Esophagus squamous epithelium (tissue), 5 donors: ENCODE data around the gene CNP. TPM values are rescaled to one million over a fixed set of nuclear protein-coding genes. Genes with fewer than 3 reads are reported as not detected.

Experiments
- DNase-seq: peaks from one replicate; lab custom pipeline; 2025; lab: John Stamatoyannopoulos, UW
- H3K27ac ChIP-seq, 4 donors: fragments of 200-600 bp; sonication (generic); one replicate each; pipeline ENCODE4 v1.5.1; 2016 to 2019; ENCODE audit warnings: mild to moderate bottlenecking in 1 of 4
- H3K27me3 ChIP-seq, 4 donors: fragments of 200-600 bp; sonication (generic); 1 replicate in 3 of 4; 2 replicates in 1 of 4; pipeline versions ENCODE4 v1.5.1 to v1.6.0; 2017 to 2021; ENCODE audit warnings: antibody characterized with exemption in 1 of 4
- H3K36me3 ChIP-seq, 3 donors: fragments of 200-600 bp; sonication (generic); one replicate each; pipeline ENCODE4 v1.5.1; 2016 to 2019
- H3K4me1 ChIP-seq, 3 donors: fragments of 200-600 bp; sonication (generic); one replicate each; pipeline ENCODE4 v1.5.1; 2017 to 2019
- H3K4me3 ChIP-seq, 4 donors: fragments of 200-600 bp; sonication (generic); 1 replicate in 3 of 4; 2 replicates in 1 of 4; pipeline ENCODE4 v1.5.1; 2016 to 2019; ENCODE audit warnings: mild to moderate bottlenecking in 2 of 4, moderate library complexity in 1 of 4
- H3K9me3 ChIP-seq, 3 donors: fragments of 200-600 bp; sonication (generic); one replicate each; pipeline ENCODE4 v1.5.1; 2016 to 2019
- POLR2A ChIP-seq, 4 donors: fragments of 450-650 bp; IDR thresholded peaks; one replicate each; pipeline ENCODE4 v1.6.1; 2017; ENCODE audit warnings: antibody characterized with exemption in 4 of 4, mild to moderate bottlenecking in 4 of 4, moderate library complexity in 3 of 4
- WGBS, 2 donors: methylation state at CpG; one replicate each; pipeline ENCODE4 v1.1.5; 2018; 5-methylcytosine and 5-hydroxymethylcytosine counted together
- intact Hi-C: fragments of 100-400 bp; cut with DNase I; formaldehyde crosslinking; loops from one replicate; pipeline ENCODE4 v1.15.0; 2022
- total RNA-seq, 4 donors: library from RNA; depleted of rRNA; stranded (reverse); fragments of >200 nt; gene quantifications; one replicate each; pipeline ENCODE4 v1.1.0, GENCODE V29; 2016
- TF ChIP-seq, protein P1 (sequence below), 6 experiments: fragments of 450-650 bp in 4 of 6; fragments of 200-600 bp in 2 of 6; sonication (generic) in 2 of 6; IDR thresholded peaks; one replicate each; pipeline ENCODE4 v1.5.1; 2016 to 2019; ENCODE audit warnings: antibody characterized with exemption in 6 of 6, mild to moderate bottlenecking in 4 of 6, moderate library complexity in 4 of 6
- donor health status: DM: yes; HTN: yes; CAD: no.

Gene CNP
- total RNA-seq, 4 donors from 2014 or later, result 45.3 to 66.0 (median 53.0) TPM

DNA sequence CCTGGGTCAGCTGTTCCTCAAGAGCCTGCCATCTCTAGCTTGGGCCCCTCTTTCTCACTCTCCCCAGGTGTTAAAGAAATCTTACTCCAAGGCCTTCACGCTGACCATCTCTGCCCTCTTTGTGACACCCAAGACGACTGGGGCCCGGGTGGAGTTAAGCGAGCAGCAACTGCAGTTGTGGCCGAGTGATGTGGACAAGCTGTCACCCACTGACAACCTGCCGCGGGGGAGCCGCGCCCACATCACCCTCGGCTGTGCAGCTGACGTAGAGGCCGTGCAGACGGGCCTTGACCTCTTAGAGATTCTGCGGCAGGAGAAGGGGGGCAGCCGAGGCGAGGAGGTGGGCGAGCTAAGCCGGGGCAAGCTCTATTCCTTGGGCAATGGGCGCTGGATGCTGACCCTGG is 6.8 kb downstream of the CNP start:
- no peak overlapping the region for H3K4me3 ChIP-seq
- H3K27me3 ChIP-seq, result no peaks in the 10 kb centered on the region
- WGBS, 2 donors, result 78% methylated on average over 13 of the region's 19 CpGs; no CpG with 5 or more reads in 1 of the 2 donors
- DNase-seq, result no peak
- peak overlapping the region; percentile 32 to 88 (median 72) for H3K27ac ChIP-seq
- H3K36me3 ChIP-seq, result peaks cover 21 to 100% (median 46%) of the 10 kb centered on the region in 3 donors
- intact Hi-C loops, result no loop called here
- no peaks in the 10 kb centered on the region for H3K9me3 ChIP-seq
- H3K4me1 ChIP-seq, result peaks cover 64 to 100% (median 67%) of the 10 kb centered on the region in 3 donors
- TF ChIP-seq POLR2A (IDR thresholded peaks at IDR 0.05), result no peak
- TF ChIP-seq, protein P1, sequence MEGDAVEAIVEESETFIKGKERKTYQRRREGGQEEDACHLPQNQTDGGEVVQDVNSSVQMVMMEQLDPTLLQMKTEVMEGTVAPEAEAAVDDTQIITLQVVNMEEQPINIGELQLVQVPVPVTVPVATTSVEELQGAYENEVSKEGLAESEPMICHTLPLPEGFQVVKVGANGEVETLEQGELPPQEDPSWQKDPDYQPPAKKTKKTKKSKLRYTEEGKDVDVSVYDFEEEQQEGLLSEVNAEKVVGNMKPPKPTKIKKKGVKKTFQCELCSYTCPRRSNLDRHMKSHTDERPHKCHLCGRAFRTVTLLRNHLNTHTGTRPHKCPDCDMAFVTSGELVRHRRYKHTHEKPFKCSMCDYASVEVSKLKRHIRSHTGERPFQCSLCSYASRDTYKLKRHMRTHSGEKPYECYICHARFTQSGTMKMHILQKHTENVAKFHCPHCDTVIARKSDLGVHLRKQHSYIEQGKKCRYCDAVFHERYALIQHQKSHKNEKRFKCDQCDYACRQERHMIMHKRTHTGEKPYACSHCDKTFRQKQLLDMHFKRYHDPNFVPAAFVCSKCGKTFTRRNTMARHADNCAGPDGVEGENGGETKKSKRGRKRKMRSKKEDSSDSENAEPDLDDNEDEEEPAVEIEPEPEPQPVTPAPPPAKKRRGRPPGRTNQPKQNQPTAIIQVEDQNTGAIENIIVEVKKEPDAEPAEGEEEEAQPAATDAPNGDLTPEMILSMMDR (IDR thresholded peaks at IDR 0.05), result no peak

DNA sequence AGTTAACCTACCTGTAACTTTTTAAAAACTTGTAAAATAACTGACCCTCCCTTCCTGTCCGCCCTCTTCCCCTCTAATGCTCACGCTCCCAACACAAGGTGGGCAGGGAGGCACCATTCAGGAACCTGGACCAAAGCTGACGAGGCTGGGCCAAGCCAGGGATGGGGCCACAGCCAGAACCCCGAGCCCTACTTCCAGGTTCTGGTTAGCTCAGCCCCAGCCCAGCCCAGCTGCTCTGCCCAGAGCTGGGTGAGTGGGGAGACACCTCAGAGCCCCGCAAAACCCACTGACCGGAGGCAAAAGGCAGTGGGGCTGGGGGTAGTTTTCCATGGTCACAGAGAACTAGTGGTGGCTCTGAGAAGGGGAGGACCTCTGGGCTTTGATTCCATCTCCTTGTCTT is 7.4 kb downstream of the CNP start:
- no peaks in the 10 kb centered on the region for H3K9me3 ChIP-seq
- H3K36me3 ChIP-seq, result peaks cover 21 to 100% (median 46%) of the 10 kb centered on the region in 3 donors
- TF ChIP-seq POLR2A (IDR thresholded peaks at IDR 0.05), result no peak
- TF ChIP-seq, protein P1 (IDR thresholded peaks at IDR 0.05), result no peak
- no peaks in the 10 kb centered on the region for H3K27me3 ChIP-seq
- intact Hi-C loops, result no loop called here
- DNase-seq, result no peak
- H3K27ac ChIP-seq, result peak overlapping the region in 2 of 4 donors; percentile 88
- H3K4me1 ChIP-seq, result peaks cover 64 to 100% (median 66%) of the 10 kb centered on the region in 3 donors
- H3K4me3 ChIP-seq, result no peak overlapping the region
- WGBS, 2 donors, result 100% methylated on average over 1 of the region's 6 CpGs; no CpG with 5 or more reads in 1 of the 2 donors

DNA sequence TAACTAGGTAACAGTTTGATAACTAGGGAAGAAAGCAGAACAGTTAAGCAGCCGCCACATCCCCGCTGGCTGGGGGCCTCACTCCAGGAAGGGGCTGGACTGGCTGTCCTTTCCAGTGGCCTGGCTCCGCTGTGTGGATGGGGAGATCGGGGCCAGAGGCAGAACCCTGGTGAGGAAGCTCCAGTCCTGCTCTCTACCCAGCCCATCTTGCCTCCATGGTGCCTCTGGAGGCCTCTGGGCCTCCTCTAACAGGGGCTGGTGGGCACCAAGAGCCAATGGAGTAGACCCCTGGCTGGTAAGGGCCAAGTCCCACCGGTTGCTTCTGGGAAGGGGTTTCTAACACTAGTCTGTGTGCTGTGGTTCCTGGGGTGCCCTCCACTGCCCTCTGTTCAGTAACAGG is 8.1 kb downstream of the CNP start:
- Histone ChIP-seq H3K9me3 (no peaks in the 10 kb centered on the region), H3K36me3 (peaks cover 21 to 99% (median 42%) of the 10 kb centered on the region in 3 donors), H3K4me3 (no peak overlapping the region), H3K27me3 (no peaks in the 10 kb centered on the region), H3K27ac (peak overlapping the region; percentile 61 to 88 (median 83)), H3K4me1 (peaks cover 59 to 96% (median 64%) of the 10 kb centered on the region in 3 donors)
- TF ChIP-seq, protein P1 (IDR thresholded peaks at IDR 0.05), result no peak
- no peak for TF ChIP-seq POLR2A (IDR thresholded peaks at IDR 0.05)
- intact Hi-C loops, result no loop called here
- DNase-seq, result no peak
- WGBS, 2 donors, result 83 to 91% methylated on average over 3 to 4 of the region's 5 CpGs

DNA sequence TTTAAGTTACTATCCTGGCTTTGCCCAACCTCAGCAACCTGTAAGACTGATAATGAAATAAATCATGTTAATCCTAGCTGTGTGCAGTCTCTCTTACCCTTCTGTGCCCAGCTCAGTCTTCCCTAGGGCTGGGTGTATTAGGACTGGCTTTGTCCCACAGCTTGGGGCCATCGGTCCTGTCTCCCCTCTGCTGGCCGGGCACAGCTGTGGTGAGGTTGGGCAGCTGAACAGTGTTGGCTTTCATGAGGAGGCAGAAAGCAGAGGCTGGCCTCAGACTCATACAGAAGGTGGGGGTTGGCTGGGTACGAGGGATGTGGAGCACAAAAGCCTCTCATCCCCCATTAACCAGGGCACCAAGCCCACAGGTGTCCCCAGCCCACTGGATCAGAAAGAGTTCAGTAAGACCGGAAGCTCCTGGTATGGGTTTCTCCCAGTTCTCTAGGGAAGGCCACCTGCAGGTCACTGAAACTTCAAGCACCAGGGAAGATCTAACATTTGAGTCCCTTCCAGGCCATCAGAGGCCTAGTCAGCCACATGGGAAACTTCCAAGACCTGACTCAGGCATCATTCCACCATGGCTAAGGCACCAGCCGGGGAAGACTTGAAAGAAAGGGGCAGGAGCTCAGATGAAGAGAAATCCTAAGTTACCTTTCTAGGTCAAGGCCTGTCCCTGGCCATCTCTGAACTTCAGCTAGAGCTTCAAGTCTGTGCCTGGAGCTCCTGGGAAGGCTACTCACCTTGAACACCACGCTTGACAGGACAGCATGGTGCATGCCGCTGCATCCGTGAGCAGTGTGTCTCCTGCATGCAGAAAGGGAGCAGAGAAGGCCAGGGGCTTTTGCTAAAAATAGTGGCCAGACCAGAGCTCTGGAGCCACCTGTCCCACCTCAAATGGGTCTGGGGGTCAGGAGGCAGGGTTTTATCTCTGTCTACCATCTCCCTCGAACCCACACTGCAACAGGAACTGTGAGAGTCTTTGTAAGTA is 8.8 kb downstream of the CNP start:
- Histone ChIP-seq H3K4me3 (no peak overlapping the region), H3K27me3 (no peaks in the 10 kb centered on the region), H3K9me3 (no peaks in the 10 kb centered on the region), H3K36me3 (peaks cover 23 to 99% (median 45%) of the 10 kb centered on the region in 3 donors), H3K4me1 (peaks cover 54 to 89% (median 59%) of the 10 kb centered on the region in 3 donors), H3K27ac (peak overlapping the region; percentile 61 to 88 (median 83))
- intact Hi-C loops, result no loop called here
- TF ChIP-seq POLR2A (IDR thresholded peaks at IDR 0.05), result no peak
- TF ChIP-seq, protein P1 (IDR thresholded peaks at IDR 0.05), result no peak
- no peak for DNase-seq
- 86% methylated on average over 4 of the region's 9 CpGs for WGBS, 2 donors
